H9 (cell line): ENCODE results near the gene COLEC12. TPM values are rescaled to one million over a fixed set of nuclear protein-coding genes. Genes with fewer than 3 reads are reported as not detected.

Source experiments
- DNase-seq: peaks from one replicate; pipeline ENCODE4 v3.0.0-alpha.2; 2017
- H2AFZ ChIP-seq: one replicate; pipeline ENCODE4 v1.6.1; 2013; ENCODE audit warnings: mild to moderate bottlenecking, low read length, control low read depth, moderate library complexity
- H2AK5ac ChIP-seq: 2 replicates; pipeline ENCODE4 v1.6.1; 2013; ENCODE audit warnings: low read length, control low read depth, mixed read lengths; ENCODE audit not compliant: insufficient read length
- H2BK120ac ChIP-seq: one replicate; pipeline ENCODE4 v1.6.1; 2013; ENCODE audit warnings: low read depth, mild to moderate bottlenecking, low read length, control low read depth, inconsistent platforms; ENCODE audit not compliant: poor library complexity, severe bottlenecking
- H2BK12ac ChIP-seq: 2 replicates; pipeline ENCODE4 v1.6.1; 2013; ENCODE audit warnings: low read length, control low read depth, mixed read lengths, low read depth; ENCODE audit not compliant: insufficient read length
- H2BK15ac ChIP-seq: 2 replicates; pipeline ENCODE4 v1.6.1; 2013; ENCODE audit warnings: low read depth, low read length, control low read depth
- H2BK20ac ChIP-seq: one replicate; pipeline ENCODE4 v1.6.1; 2013; ENCODE audit warnings: low read depth, mild to moderate bottlenecking, low read length, control low read depth, inconsistent platforms; ENCODE audit not compliant: poor library complexity, severe bottlenecking
- H2BK5ac ChIP-seq: 2 replicates; pipeline ENCODE4 v1.6.1; 2013; ENCODE audit warnings: low read length, control low read depth, mixed read lengths; ENCODE audit not compliant: insufficient read length
- H3K14ac ChIP-seq: 2 replicates; pipeline ENCODE4 v1.6.1; 2013; ENCODE audit warnings: low read length, control low read depth; ENCODE audit not compliant: insufficient read depth
- H3K18ac ChIP-seq: 2 replicates; pipeline ENCODE4 v1.6.1; 2013; ENCODE audit warnings: low read depth, mild to moderate bottlenecking, mixed read lengths, low read length, control low read depth; ENCODE audit not compliant: insufficient read length
- H3K23ac ChIP-seq: 2 replicates; pipeline ENCODE4 v1.6.1; 2013; ENCODE audit warnings: low read length, control low read depth, mixed read lengths, low read depth; ENCODE audit not compliant: insufficient read length
- H3K23me2 ChIP-seq: 2 replicates; pipeline ENCODE4 v1.6.1; 2013; ENCODE audit warnings: low read depth, mild to moderate bottlenecking, mixed read lengths, low read length, control low read depth; ENCODE audit not compliant: insufficient read length, poor library complexity, severe bottlenecking
- H3K27ac ChIP-seq: 2 replicates; pipeline ENCODE4 v1.5.1; 2013; ENCODE audit warnings: low read length, control low read depth, mixed read lengths, low read depth; ENCODE audit not compliant: insufficient read length
- H3K27me3 ChIP-seq: 2 replicates; pipeline ENCODE4 v1.6.1; 2013; ENCODE audit warnings: low read length, control low read depth, inconsistent platforms; ENCODE audit not compliant: insufficient read depth
- H3K4ac ChIP-seq: 2 replicates; pipeline ENCODE4 v1.6.1; 2013; ENCODE audit warnings: low read depth, mild to moderate bottlenecking, control low read depth, inconsistent platforms, low read length, moderate library complexity
- H3K4me1 ChIP-seq: 2 replicates; pipeline ENCODE4 v1.6.1; 2013; ENCODE audit warnings: low read length, control low read depth, inconsistent platforms; ENCODE audit not compliant: insufficient read depth
- H3K4me2 ChIP-seq: 2 replicates; pipeline ENCODE4 v1.6.1; 2013; ENCODE audit warnings: low read length, control low read depth, mixed read lengths; ENCODE audit not compliant: insufficient read length, insufficient read depth
- H3K56ac ChIP-seq: 2 replicates; pipeline ENCODE4 v1.6.1; 2013; ENCODE audit warnings: low read depth, mild to moderate bottlenecking, mixed read lengths, low read length, control low read depth; ENCODE audit not compliant: insufficient read length
- H3K79me1 ChIP-seq: 2 replicates; pipeline ENCODE4 v1.6.1; 2013; ENCODE audit warnings: low read depth, mild to moderate bottlenecking, moderate library complexity, low read length, control low read depth, inconsistent platforms; ENCODE audit not compliant: insufficient read depth, poor library complexity, severe bottlenecking
- H3K79me2 ChIP-seq: 2 replicates; pipeline ENCODE4 v1.6.1; 2013; ENCODE audit warnings: low read length, control low read depth, inconsistent platforms; ENCODE audit not compliant: insufficient read depth
- H3K9ac ChIP-seq: 2 replicates; pipeline ENCODE4 v1.6.1; 2013; ENCODE audit warnings: low read length, control low read depth, mixed read lengths; ENCODE audit not compliant: insufficient read length; ENCODE audit errors: extremely low read depth
- H3K9me3 ChIP-seq: one replicate; pipeline ENCODE4 v1.6.1; 2013; ENCODE audit warnings: low read depth, low read length, inconsistent platforms; ENCODE audit not compliant: control insufficient read depth
- H3T11ph ChIP-seq: one replicate; pipeline ENCODE4 v1.6.1; 2013; ENCODE audit warnings: mild to moderate bottlenecking, low read length, control low read depth, inconsistent platforms
- H4K20me1 ChIP-seq: one replicate; pipeline ENCODE4 v1.6.1; 2013; ENCODE audit not compliant: control insufficient read depth, insufficient read length, insufficient read depth
- H4K5ac ChIP-seq: 2 replicates; pipeline ENCODE4 v1.6.1; 2013; ENCODE audit warnings: low read depth, mild to moderate bottlenecking, mixed read lengths, low read length, control low read depth; ENCODE audit not compliant: insufficient read length
- H4K8ac ChIP-seq: replicated peaks from 2 replicates; pipeline ENCODE4 v1.6.1; 2013; ENCODE audit warnings: low read length, control low read depth, mixed read lengths, low read depth; ENCODE audit not compliant: insufficient read length
- H4K91ac ChIP-seq: 2 replicates; pipeline ENCODE4 v1.6.1; 2013; ENCODE audit warnings: low read depth, mild to moderate bottlenecking, moderate library complexity, mixed read lengths, low read length, control low read depth; ENCODE audit not compliant: insufficient read length
- H3K27ac Mint-ChIP-seq, 3 experiments: 2 replicates in 2 of 3; 3 replicates in 1 of 3; pipeline ENCODE4 v1.8.0; 2020 to 2021; ENCODE audit warnings: mixed read lengths in 3 of 3, mild to moderate bottlenecking in 1 of 3, moderate library complexity in 1 of 3
- H3K27me3 Mint-ChIP-seq: 2 replicates; pipeline ENCODE4 v1.8.0; 2021; ENCODE audit warnings: low read depth, mild to moderate bottlenecking, moderate library complexity, mixed read lengths
- H3K36me3 Mint-ChIP-seq, 3 experiments: 2 replicates in 2 of 3; 3 replicates in 1 of 3; pipeline ENCODE4 v1.8.0; 2020 to 2021; ENCODE audit warnings: low read depth in 3 of 3, mixed read lengths in 3 of 3; ENCODE audit not compliant: insufficient read depth in 1 of 3
- H3K4me1 Mint-ChIP-seq, 2 experiments: 2 replicates each; pipeline ENCODE4 v1.8.0; 2020; ENCODE audit warnings: mixed read lengths in 2 of 2
- H3K4me3 Mint-ChIP-seq, 2 experiments: 2 replicates in 1 of 2; 3 replicates in 1 of 2; pipeline ENCODE4 v1.8.0; 2020 to 2021; ENCODE audit warnings: mild to moderate bottlenecking in 2 of 2, mixed read lengths in 2 of 2, moderate library complexity in 1 of 2
- H3K9me3 Mint-ChIP-seq, 2 experiments: 2 replicates in 1 of 2; 3 replicates in 1 of 2; pipeline ENCODE4 v1.8.0; 2020; ENCODE audit warnings: mild to moderate bottlenecking in 2 of 2, mixed read lengths in 2 of 2, moderate library complexity in 1 of 2
- WGBS: extraction: QIAGEN DNeasy Blood & Tissue Kit; methylation state at CpG from one replicate; pipeline ENCODE4 v1.1.7; 2013; ENCODE audit warnings: missing lambda C conversion rate, low lambda C conversion rate, mixed read lengths; ENCODE audit not compliant: insufficient read length; ENCODE audit errors: extremely low coverage; 5-methylcytosine and 5-hydroxymethylcytosine counted together
- total RNA-seq: library from RNA; stranded (reverse); gene quantifications from 2 replicates; pipeline ENCODE4 v1.2.1, GENCODE V29; 2021
- TF ChIP-seq, protein P1 (sequence below): fragments of 200-600 bp; sonication (generic); conservative IDR thresholded peaks from 3 replicates; pipeline ENCODE4 v1.8.0; 2021; ENCODE audit warnings: antibody characterized with exemption, mild to moderate bottlenecking

The COLEC12 gene
- total RNA-seq, 1 experiment from 2014 or later: 0.70 TPM

DNA sequence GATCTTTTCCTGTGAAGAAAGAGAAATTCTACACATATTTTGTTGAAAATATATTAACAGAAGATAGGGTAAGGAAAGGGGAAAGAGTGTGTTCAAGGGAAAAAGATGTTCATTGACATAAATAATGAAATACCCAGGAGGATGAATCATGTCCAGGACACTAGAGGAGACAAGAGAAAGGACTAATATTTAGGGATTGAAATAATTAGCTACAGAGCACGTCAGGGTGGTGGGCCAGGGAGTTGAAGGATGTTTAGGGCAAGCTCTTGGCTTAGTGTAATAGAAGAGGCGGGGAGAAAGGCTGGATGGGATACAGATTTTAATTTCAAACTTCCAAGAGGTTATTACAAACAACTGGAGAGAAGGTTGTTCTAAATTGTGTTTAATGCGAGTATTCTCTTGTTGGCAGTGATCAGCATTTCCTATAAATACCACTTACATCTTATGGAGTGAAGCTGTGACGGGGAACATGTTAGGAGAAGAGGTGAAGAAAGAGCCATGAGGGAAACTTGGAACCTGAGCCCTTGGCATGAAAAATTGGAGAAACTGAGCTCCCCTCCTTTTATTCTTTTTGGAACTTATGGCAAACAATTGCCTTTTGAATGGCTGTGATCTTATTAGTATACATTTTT lies 43.1 kb upstream of the COLEC12 start:
- no peak overlapping the region for H3K18ac ChIP-seq
- Mint-ChIP-seq H3K4me3 (no peak overlapping the region), H3K36me3 (peaks cover 0 to 4% (median 0%) of the 10 kb centered on the region in 3 experiments; a peak in 1 of 7 replicates), H3K4me1 (peaks cover 6% of the 10 kb centered on the region in 2 experiments; a peak in 3 of 4 replicates), H3K9me3 (peaks cover 5 to 6% of the 10 kb centered on the region in 2 experiments; a peak in 3 of 5 replicates), H3K27ac (no peak overlapping the region), H3K27me3 (no peaks in the 10 kb centered on the region)
- H2AK5ac ChIP-seq: no peak overlapping the region
- no peak overlapping the region for H3K4ac ChIP-seq
- H3K27ac ChIP-seq: no peak overlapping the region
- H3K79me1 ChIP-seq: no peaks in the 10 kb centered on the region
- H4K91ac ChIP-seq: no peak overlapping the region
- no peak overlapping the region for H2BK15ac ChIP-seq
- WGBS: no CpG with 5 or more reads among the region's 4 CpGs
- H3K56ac ChIP-seq: no peak overlapping the region
- no peak overlapping the region for H3T11ph ChIP-seq
- H3K4me2 ChIP-seq: no peak overlapping the region
- H3K23ac ChIP-seq: no peak overlapping the region
- no peaks in the 10 kb centered on the region for H3K27me3 ChIP-seq
- TF ChIP-seq, protein P1, sequence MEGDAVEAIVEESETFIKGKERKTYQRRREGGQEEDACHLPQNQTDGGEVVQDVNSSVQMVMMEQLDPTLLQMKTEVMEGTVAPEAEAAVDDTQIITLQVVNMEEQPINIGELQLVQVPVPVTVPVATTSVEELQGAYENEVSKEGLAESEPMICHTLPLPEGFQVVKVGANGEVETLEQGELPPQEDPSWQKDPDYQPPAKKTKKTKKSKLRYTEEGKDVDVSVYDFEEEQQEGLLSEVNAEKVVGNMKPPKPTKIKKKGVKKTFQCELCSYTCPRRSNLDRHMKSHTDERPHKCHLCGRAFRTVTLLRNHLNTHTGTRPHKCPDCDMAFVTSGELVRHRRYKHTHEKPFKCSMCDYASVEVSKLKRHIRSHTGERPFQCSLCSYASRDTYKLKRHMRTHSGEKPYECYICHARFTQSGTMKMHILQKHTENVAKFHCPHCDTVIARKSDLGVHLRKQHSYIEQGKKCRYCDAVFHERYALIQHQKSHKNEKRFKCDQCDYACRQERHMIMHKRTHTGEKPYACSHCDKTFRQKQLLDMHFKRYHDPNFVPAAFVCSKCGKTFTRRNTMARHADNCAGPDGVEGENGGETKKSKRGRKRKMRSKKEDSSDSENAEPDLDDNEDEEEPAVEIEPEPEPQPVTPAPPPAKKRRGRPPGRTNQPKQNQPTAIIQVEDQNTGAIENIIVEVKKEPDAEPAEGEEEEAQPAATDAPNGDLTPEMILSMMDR: no peak
- H3K79me2 ChIP-seq: no peaks in the 10 kb centered on the region
- H3K9me3 ChIP-seq: no peaks in the 10 kb centered on the region
- no peak overlapping the region for H3K14ac ChIP-seq
- no peak overlapping the region for H2BK12ac ChIP-seq
- no peaks in the 10 kb centered on the region for H3K23me2 ChIP-seq
- DNase-seq: no peak
- no peak overlapping the region for H4K8ac ChIP-seq
- no peaks in the 10 kb centered on the region for H3K4me1 ChIP-seq
- H2BK20ac ChIP-seq: no peak overlapping the region
- H3K9ac ChIP-seq: no peak overlapping the region
- H4K20me1 ChIP-seq: no peaks in the 10 kb centered on the region
- H2BK5ac ChIP-seq: no peak overlapping the region
- no peak overlapping the region for H2BK120ac ChIP-seq
- H4K5ac ChIP-seq: no peak overlapping the region
- H2AFZ ChIP-seq: no peak overlapping the region
